ENCODE results near the gene RHBDL1.

The RHBDL1 gene

DNA sequence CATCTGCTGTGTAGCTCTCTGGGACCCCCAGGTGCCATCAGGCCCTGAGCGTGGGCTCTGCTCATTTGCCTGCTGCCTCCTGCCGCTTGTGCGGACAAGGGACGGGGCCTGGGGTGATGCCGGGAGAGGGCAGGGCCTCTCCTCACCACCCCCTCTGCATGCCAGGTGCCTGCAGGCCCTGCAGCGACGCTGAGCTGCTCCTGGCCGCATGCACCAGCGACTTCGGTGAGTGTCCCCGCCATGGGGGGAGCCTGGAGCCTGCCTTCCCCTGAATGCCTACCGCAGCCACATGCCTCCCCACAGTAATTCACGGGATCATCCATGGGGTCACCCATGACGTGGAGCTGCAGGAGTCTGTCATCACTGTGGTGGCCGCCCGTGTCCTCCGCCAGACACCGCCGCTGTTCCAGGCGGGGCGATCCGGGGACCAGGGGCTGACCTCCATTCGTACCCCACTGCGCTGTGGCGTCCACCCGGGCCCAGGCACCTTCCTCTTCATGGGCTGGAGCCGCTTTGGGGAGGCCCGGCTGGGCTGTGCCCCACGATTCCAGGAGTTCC lies 41.4 kb downstream of the RHBDL1 start:
- H3K9me3 ChIP-seq, result no peaks in the 10 kb centered on the region
- peaks cover 68% of the 10 kb centered on the region for H3K4me1 ChIP-seq
- H3K9ac ChIP-seq, result peak overlapping the region; percentile 73; the same call in 1 of the 2 replicates
- peak overlapping the region; percentile 24; the same call in 1 of the 2 replicates for H3K27ac ChIP-seq
- H3K36me3 ChIP-seq, result no peaks in the 10 kb centered on the region
- no peak for TF ChIP-seq Cebpa-rat (IDR thresholded peaks at IDR 0.05)
- H3K4me2 ChIP-seq, result peak overlapping the region; percentile 100
- peaks cover 47% of the 10 kb centered on the region for H4K20me1 ChIP-seq
- peaks cover 35% of the 10 kb centered on the region for H3K27me3 ChIP-seq
- peak overlapping the region; percentile 85 for H3K4me3 ChIP-seq

GRCh38 chr16:717450-718245 lies 42.2 kb downstream of the RHBDL1 start:
- Histone ChIP-seq H3K4me3 (peak overlapping the region; percentile 85), H3K4me2 (peak overlapping the region; percentile 100), H3K27me3 (peaks cover 30% of the 10 kb centered on the region), H3K4me1 (peaks cover 76% of the 10 kb centered on the region), H3K9ac (peak overlapping the region; percentile 91; the same call in 1 of the 2 replicates), H3K9me3 (no peaks in the 10 kb centered on the region), H3K27ac (peak overlapping the region; percentile 75), H4K20me1 (peaks cover 55% of the 10 kb centered on the region), H3K36me3 (no peaks in the 10 kb centered on the region)
- no peak for TF ChIP-seq Cebpa-rat (IDR thresholded peaks at IDR 0.05)

- no peak for TF ChIP-seq Cebpa-rat (IDR thresholded peaks at IDR 0.05)
- 0 out of 2 replicates have a peak overlapping the region, but pooled peaks have one; percentile 85 for H3K4me3 ChIP-seq
- H3K27ac ChIP-seq, result peak overlapping the region; percentile 75
- peak overlapping the region; percentile 100 for H3K4me2 ChIP-seq
- peak overlapping the region; percentile 91; the same call in 1 of the 2 replicates for H3K9ac ChIP-seq
- H3K36me3 ChIP-seq, result no peaks in the 10 kb centered on the region
- H3K27me3 ChIP-seq, result peaks cover 30% of the 10 kb centered on the region
- peaks cover 62% of the 10 kb centered on the region for H4K20me1 ChIP-seq
- peaks cover 84% of the 10 kb centered on the region for H3K4me1 ChIP-seq
- no peaks in the 10 kb centered on the region for H3K9me3 ChIP-seq
Observed at GRCh38 chr16:718389-718788, 42.9 kb downstream of the RHBDL1 start.

DNA sequence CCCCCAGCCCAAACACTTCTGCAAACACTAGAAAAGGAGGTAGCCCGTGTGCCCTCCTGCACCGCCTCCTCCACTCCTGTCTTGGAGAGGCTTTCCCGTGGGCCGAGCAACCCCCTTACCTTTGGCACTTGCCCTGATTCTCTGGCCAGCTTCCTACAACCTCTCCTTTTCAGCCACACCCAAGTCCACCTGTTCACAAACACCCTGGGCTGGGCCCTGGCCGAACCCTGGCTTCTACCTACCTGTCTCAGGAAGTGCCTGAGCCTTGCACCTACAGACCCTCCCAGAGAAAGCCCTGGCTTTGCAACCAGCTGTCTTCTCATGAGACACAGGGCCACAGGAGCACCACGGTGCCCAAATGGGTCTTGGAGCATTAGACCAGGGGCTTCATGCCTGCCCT lies 43.5 kb downstream of the RHBDL1 start:
- Histone ChIP-seq H3K4me2 (peak overlapping the region; percentile 100), H3K9me3 (no peaks in the 10 kb centered on the region), H3K27ac (peak overlapping the region; percentile 75), H3K27me3 (peaks cover 27% of the 10 kb centered on the region), H4K20me1 (peaks cover 68% of the 10 kb centered on the region), H3K4me1 (peaks cover 86% of the 10 kb centered on the region), H3K4me3 (peak overlapping the region; percentile 83; the same call in 1 of the 2 replicates), H3K36me3 (no peaks in the 10 kb centered on the region), H3K9ac (peak overlapping the region; percentile 91; the same call in 1 of the 2 replicates)
- TF ChIP-seq Cebpa-rat (IDR thresholded peaks at IDR 0.05), result no peak

DNA sequence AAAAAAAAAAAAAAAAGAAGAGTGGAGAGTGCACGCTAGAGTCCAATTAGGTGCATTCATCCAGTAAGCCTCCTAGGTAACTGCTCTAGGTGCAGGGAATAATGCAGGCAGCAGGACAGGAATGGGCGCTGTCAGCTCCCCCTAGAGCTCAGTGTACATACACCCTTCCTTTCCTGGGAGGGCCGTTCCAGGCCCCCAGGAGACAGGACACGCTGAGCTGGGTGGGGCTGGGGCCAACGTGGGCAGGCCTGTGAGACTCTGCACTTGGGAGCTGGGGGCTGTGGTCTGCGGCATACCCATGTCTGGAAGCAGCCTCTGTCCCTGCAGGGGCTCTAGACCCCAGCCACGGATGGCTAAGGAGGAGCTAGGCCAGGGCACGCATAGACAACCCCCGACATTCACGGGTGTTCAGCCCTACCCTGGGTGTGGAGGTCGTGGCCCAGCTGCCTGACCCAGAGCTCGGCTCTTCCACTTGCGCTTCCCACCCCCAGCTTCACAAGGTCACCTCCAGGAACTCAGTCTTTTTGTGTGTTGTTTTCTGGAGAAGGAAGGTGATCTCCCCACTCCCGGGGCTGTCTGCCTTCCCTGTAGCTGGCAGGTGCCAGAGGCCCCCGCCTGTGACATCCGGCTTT lies 44.5 kb downstream of the RHBDL1 start:
- peak overlapping the region; percentile 100 for H3K4me2 ChIP-seq
- no peaks in the 10 kb centered on the region for H3K9me3 ChIP-seq
- H3K9ac ChIP-seq, result peak overlapping the region; percentile 91
- H3K36me3 ChIP-seq, result no peaks in the 10 kb centered on the region
- peaks cover 19% of the 10 kb centered on the region for H3K27me3 ChIP-seq
- no peak for TF ChIP-seq Cebpa-rat (IDR thresholded peaks at IDR 0.05)
- peaks cover 78% of the 10 kb centered on the region for H4K20me1 ChIP-seq
- peaks cover 88% of the 10 kb centered on the region for H3K4me1 ChIP-seq
- H3K27ac ChIP-seq, result peak overlapping the region; percentile 96
- peak overlapping the region; percentile 83 for H3K4me3 ChIP-seq

DNA sequence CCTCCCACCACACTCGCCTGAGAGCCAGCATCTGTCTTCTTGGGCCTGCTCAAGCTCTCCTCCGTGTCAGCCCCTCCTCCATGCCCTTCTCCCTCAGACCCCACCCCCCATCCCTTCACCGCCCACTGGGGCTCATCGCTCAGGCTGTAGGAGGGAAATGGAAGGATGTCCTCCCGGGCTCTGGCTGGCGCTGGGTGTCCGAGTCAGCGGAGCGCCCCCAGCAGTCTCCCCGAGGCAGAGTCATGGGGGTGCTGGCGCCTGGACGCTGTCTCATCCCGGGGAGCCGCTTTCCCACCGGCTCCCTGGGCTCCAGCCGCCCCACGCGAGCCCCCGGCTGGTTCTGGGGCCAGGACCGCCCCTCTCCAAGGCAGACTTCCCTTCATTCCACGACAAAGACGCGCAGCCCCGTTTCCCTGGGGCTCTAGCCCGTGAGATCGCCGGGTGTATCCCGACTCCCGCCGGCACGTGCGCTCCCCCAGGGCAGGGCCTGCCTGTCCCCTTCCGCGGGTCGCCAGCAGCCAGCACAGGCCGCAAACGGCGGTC lies 45.0 kb downstream of the RHBDL1 start:
- peak overlapping the region; percentile 83 for H3K4me3 ChIP-seq
- H3K9me3 ChIP-seq, result no peaks in the 10 kb centered on the region
- peak overlapping the region; percentile 91 for H3K9ac ChIP-seq
- peak overlapping the region; percentile 96 for H3K27ac ChIP-seq
- peaks cover 14% of the 10 kb centered on the region for H3K27me3 ChIP-seq
- H3K36me3 ChIP-seq, result no peaks in the 10 kb centered on the region
- peaks cover 78% of the 10 kb centered on the region for H4K20me1 ChIP-seq
- TF ChIP-seq Cebpa-rat (IDR thresholded peaks at IDR 0.05), result no peak
- H3K4me1 ChIP-seq, result peaks cover 91% of the 10 kb centered on the region
- peak overlapping the region; percentile 100 for H3K4me2 ChIP-seq

GRCh38 chr16:720990-721764 lies 45.7 kb downstream of the RHBDL1 start, which contains the start of gene ANTKMT:
Gene ANTKMT (plus strand): TSS chr16:721146. CDS start chr16:721275, 129 bp downstream.
- Histone ChIP-seq H3K4me1 (peaks cover 91% of the 10 kb centered on the region), H3K9ac (peak within 1 kb of the TSS; percentile 91), H3K4me3 (peak within 1 kb of the TSS; percentile 83), H3K4me2 (peak within 1 kb of the TSS; percentile 100), H3K9me3 (no peaks in the 10 kb centered on the region), H3K27me3 (peaks cover 7% of the 10 kb centered on the region), H3K36me3 (no peaks in the 10 kb centered on the region), H3K27ac (peak within 1 kb of the TSS; percentile 96), H4K20me1 (peaks cover 78% of the 10 kb centered on the region)
- TF ChIP-seq Cebpa-rat (IDR thresholded peaks at IDR 0.05), result no peak

DNA sequence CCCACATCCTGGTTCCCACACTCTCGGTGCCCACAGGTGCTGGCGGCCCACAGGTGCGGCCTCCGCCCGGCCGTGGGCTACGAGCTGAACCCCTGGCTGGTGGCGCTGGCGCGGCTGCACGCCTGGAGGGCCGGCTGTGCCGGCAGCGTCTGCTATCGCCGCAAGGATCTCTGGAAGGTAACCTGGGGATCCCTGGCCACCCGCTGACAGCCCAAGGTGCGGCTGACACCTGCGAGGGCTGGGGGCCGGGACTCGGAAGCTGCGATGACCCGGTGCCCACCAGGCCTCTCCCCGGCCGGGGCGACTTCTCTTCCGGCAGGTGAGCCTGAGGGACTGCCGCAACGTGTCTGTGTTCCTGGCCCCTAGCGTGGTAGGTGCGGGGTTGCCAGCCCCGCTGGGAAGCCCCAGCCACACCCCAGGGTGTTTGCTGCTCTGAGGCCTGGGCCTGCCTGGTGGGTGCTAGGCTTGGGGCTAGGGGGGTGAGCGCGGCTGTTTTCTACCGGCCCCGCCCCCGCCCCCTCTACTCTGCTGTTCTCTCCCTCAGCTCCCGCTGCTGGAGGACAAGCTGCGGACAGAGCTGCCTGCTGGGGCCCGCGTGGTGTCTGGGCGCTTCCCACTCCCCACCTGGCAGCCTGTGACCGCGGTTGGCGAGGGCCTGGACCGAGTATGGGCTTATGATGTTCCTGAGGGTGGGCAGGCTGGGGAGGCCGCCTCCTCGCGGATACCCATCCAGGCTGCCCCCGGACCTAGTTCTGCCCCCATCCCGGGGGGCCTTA lies 46.5 kb downstream of the RHBDL1 start:
- no peaks in the 10 kb centered on the region for H3K36me3 ChIP-seq
- peak overlapping the region; percentile 83 for H3K4me3 ChIP-seq
- no peaks in the 10 kb centered on the region for H3K27me3 ChIP-seq
- H3K9ac ChIP-seq, result peak overlapping the region; percentile 91
- H4K20me1 ChIP-seq, result peaks cover 75% of the 10 kb centered on the region
- no peaks in the 10 kb centered on the region for H3K9me3 ChIP-seq
- TF ChIP-seq Cebpa-rat (IDR thresholded peaks at IDR 0.05), result no peak
- peak overlapping the region; percentile 100 for H3K4me2 ChIP-seq
- H3K4me1 ChIP-seq, result peaks cover 89% of the 10 kb centered on the region
- peak overlapping the region; percentile 96 for H3K27ac ChIP-seq
